Right renal pelvis (tissue), 4 donors: Measurements from ENCODE around the gene LRFN3. TPM values are rescaled to one million over a fixed set of nuclear protein-coding genes. Genes with fewer than 3 reads are reported as not detected.
A peak's percentile ranks its signal among the peaks of the same experiment; 100 is the strongest.
"Not testable (repeated sequence)": the region's sequence is repeated elsewhere in the genome, so short reads cannot be mapped to it uniquely, and the experiment has no call there.

ENCODE experiments used
- DNase-seq, 4 donors: peaks; one replicate each; pipeline ENCODE4 v3.0.0-alpha.2; 2013; ENCODE audit warnings: low read depth in 4 of 4, low spot score in 3 of 4, missing footprints in 1 of 4
- polyA plus RNA-seq, 4 donors: library from polyadenylated mRNA; unstranded; fragments of 120-200 nt; gene quantifications; one replicate each; pipeline ENCODE4 v1.2.1, GENCODE V29; 2013; ENCODE audit not compliant: insufficient read length in 4 of 4

LRFN3 gene
- polyA plus RNA-seq, 4 donors: 10.7 to 16.9 (median 11.7) TPM

DNA sequence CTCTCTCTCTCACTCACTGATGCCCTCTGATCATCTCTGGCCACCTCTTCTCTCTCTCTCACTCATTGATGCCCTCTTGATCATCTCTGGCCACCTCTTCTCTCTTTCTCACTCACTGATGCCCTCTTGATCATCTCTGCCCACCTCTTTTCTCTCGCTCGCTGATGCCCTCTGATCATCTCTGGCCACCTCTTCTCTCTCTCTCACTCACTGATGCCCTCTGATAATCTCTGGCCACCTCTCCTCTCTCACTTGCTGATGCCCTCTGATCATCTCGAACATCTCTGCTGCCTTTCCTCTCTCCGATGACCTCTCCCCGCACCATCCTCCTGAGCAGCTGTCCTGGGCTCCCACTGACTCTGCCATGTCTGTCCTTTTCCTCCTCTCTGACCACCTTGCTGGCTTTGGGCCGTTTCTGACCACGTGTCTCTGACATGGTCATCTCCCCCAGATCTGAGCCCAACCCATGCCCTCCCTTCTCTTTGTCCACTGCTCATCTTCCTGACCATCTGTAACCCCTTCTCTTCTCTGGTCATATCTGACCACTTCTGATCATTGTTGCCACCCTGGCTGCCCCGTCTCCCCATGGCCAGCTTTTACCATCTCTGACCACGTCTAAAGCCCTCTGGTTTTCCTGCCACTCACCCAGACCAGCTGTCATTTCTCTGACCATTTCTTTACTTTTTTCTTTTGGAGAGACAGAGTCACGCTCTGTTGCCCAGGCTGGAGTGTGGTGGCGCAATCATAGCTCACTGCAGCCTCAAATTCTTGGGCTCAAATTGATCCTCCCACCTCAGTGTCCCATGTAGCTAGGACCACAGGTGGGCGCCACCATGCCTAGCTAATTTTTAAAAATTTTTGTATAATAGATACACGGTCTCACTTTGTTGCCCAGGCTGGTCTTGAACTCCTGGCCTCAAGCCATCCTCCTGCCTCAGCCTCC lies 2.4 kb downstream of the LRFN3 start:
- DNase-seq: no peak

- no peak for DNase-seq
Measured at GRCh38 chr19:35939307-35940077, 3.3 kb downstream of the LRFN3 start.

DNA sequence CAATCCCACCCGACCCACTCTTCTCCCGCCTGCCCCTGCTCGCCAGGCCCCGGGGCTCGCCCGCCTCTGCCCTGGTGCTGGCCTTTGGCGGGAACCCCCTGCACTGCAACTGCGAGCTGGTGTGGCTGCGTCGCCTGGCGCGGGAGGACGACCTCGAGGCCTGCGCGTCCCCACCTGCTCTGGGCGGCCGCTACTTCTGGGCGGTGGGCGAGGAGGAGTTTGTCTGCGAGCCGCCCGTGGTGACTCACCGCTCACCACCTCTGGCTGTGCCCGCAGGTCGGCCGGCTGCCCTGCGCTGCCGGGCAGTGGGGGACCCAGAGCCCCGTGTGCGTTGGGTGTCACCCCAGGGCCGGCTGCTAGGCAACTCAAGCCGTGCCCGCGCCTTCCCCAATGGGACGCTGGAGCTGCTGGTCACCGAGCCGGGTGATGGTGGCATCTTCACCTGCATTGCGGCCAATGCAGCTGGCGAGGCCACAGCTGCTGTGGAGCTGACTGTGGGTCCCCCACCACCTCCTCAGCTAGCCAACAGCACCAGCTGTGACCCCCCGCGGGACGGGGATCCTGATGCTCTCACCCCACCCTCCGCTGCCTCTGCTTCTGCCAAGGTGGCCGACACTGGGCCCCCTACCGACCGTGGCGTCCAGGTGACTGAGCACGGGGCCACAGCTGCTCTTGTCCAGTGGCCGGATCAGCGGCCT lies 4.1 kb downstream of the LRFN3 start:
- no peak for DNase-seq

- DNase-seq: no peak
Measured at GRCh38 chr19:35940839-35941238, 4.7 kb downstream of the LRFN3 start.

DNA sequence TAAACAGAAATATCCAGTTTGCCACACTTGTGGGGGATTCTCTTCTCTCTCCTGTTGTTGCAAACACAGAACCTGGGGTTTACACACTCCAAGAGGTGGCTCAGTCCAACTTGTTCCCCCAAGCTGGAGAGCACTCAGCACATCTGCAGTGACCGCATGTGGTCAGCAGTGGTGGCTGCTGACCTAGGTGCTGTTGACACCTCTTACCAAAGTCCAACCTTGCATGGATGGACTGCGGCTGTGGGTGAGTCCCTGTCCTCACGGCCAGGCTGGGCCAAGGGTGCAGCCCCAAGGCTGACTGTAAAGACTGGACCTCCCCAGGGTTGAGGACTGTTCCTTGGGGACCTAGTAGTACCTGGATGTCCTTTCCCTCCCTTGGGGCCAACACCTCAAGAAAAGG lies 6.1 kb downstream of the LRFN3 start:
- DNase-seq: no peak

DNA sequence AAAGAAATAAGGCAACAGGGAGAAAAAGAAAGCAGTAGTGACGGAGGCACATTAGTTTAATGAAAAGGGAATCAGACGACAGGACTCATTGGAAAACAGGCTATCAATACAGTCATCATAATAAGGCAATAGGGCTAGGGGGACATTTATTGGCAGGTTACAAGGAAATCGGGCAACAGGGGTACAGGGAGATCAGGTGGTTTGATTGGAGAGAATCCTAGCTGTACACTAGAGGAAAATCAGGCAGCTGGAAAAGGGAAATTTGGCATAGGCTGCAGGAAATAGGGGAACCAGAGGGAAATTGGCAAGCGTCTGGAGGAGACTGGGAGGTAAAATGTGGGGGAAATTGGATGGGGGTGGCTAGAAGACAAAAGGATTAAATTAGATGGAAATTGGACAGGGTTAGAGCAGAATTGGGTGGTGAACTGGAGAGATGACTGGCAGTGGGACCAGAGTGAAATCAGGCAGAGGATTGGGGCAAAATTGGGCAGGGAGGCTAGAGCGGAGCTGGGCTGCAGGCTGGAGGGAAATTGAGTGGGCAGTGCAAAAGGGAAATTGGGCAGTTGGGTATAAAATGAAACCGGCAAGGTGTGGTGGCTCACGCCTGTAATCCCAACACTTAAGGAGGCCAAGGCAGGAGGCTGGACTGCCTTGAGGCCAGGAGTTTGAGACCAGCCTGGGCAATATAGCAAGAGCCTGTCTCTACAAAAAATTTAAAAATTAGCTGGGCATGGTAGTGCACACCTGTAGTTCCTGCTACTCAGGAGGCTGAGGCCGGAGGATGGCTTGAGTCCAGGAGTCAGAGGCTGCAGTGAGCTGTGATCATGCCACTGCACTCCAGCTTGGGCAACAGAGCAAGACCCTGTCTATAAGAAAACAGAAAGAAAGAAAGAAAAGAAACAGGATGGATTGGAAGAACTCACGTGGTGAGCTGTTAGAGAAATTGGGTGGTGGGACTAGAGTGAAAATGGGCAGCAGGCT lies 7.4 kb downstream of the LRFN3 start:
- no peak for DNase-seq

DNA sequence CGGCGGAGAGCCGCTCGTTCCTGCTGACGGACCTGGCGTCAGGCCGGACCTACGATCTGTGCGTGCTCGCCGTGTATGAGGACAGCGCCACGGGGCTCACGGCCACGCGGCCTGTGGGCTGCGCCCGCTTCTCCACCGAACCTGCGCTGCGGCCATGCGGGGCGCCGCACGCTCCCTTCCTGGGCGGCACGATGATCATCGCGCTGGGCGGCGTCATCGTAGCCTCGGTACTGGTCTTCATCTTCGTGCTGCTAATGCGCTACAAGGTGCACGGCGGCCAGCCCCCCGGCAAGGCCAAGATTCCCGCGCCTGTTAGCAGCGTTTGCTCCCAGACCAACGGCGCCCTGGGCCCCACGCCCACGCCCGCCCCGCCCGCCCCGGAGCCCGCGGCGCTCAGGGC lies 8.4 kb downstream of the LRFN3 start:
- DNase-seq: no peak

DNA sequence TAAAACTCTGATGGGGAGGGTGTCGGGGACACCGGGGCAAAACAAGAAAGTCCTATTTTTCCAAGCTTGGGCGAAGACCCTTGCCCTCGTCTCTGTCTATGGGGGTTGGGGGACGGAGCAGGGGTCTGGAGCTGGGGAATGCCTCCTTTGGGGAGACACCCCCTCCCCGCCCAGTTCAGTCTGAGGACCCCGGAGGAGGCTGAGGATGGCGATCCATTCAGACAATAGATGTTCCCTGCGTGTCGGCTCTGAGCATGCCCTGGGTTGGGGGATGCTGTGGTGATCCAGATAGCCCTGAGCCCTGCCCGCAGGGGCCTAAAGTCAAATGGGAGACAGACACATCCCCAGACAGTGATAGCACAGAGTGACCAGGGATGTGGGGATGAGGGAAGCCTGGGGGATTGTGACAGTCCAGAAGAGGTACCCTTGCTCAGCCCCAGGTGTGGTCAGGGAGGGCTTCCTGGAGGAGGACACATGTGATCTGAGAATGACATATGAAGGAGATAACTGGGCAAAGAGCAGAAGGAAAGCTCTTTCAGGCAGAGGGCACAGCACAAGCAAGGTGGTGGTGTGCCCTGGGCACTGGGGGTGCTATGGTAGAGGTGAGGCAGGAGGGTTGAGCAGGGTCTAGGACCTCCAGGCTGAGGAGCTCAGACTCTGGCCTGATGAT lies 9.1 kb downstream of the LRFN3 start:
- no peak for DNase-seq

DNA sequence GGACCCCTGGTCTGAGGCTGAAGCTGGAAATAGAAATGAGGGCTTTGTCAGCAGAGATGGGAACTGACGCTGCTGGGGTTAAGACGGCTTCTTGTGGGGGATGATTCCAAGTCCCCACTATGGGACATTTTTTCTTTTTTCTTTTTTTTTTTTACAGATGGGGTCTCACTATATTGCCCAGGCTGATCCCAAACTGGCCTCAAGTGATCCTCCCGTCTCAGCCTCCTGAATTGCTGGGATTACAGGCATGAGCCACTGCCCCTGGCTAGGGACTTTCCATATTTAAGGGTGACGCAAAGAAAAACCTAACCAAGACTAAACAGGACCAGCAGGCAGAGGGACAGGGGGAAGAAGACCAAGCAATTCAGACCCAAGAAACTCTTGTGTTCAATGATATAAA lies 10.0 kb downstream of the LRFN3 start:
- no peak for DNase-seq

DNA sequence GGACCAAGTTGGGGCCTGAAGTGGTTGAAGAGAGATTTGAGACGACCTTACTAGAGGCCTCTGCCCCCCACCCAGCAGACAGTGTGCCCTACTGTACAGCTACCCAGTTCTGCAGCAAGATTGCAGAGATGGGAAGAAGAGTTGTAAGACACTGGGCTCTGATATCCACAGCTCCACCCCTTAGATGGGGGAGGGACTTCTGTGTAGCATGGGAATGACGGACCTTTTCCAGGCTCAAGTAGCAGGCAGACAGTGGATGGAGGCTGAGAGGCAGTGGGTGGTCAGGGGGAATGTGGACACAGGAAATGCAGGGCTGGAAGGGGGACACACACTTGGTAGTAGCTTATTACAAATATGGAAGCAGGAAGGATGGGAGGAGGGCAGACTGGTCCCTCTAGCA lies 13.0 kb downstream of the LRFN3 start:
- no peak for DNase-seq

- no peak for DNase-seq
Measured at GRCh38 chr19:35955881-35956634, 19.9 kb downstream of the LRFN3 start.

DNA sequence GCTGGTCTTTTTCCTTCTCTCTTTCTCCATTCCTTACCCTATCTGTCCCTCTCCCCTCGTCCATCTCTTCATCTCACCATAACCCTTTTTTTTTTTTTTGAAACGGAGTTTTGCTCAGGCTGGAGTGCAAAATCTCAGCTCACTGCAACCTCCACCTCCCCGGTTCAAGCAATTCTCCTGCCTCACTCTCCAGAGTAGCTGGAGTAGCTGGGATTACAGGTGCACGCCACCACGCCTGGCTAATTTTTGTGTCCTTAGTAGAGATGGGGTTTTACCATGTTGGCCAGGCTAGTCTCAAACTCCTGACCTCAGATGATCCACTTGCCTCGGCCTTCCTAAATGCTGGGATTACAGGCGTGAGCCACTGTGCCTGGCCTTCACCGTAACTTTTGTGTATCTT lies 21.2 kb downstream of the LRFN3 start:
- not testable (repeated sequence) for DNase-seq

- no peak for DNase-seq
Measured at GRCh38 chr19:35958660-35959039, 22.5 kb downstream of the LRFN3 start.

- DNase-seq: no peak
Measured at GRCh38 chr19:35959040-35959967, 23.1 kb downstream of the LRFN3 start.

DNA sequence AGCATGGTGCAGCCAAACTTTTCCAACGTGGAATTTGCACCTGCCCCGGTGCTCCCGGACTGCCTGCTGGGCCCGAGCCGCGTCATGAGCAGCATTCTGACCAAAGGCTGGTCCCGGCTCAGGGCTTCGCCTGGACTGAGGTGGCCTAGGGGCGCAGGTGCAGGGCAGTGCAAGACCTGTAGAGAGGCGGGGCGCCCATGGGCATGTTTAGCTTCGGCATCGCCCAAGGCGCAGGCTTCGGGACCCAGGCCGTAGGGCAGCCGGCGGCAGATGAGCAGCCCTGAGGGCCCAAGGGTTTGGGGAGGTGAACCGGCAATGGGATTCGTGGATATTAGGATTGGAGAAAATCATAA lies 23.8 kb downstream of the LRFN3 start:
- DNase-seq: no peak

GRCh38 chr19:35960432-35960972 lies 24.3 kb downstream of the LRFN3 start:
- no peak for DNase-seq

DNA sequence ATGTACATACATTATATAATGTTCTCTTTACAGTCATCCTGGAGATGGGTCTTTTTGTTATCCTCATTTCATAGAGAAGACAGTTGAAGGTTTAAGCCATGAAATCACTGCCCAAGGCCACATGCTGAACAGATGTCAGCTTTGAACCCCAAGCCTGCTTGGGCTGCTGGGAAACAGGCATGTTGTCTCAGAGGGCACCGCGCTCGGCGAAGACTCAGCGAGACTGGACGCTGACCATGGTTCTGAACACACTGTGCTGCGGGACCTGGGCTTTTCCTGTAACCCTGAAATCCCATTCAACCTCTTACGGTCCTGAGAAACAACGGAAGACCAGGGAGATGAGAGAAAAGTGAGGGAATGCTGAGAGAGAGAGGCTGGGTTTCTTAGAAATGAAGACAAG lies 27.3 kb downstream of the LRFN3 start:
- DNase-seq: peak; percentile 45 to 63 (median 56)
